ENCODE measurements around the gene SNX27.
"Not testable (repeated sequence)": the region's sequence is repeated elsewhere in the genome, so short reads cannot be mapped to it uniquely, and the experiment has no call there.

The SNX27 gene

DNA sequence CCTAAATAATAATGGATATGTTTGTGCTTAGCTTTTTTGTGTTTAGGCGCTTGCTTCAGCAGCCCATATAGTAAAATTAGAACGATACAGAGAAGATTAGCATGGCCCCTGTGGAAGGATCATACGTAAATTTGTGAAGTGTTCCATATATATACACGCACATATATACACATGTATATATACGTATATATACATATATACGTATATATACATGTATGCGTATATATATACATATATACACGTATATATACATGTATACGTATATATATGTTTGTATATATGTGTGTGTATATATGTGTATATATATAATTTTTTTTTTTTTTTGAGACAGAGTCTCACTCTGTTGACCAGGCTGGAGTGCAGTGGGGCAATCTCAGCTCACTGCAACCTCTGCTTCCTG, 17.4 kb downstream of the SNX27 start:
- POLR2A ChIA-PET (ENCODE audit: low non-redundant PET): no interaction called here
- H3K27ac ChIP-seq: no peak overlapping the region
- no peak for TF ChIP-seq CTCF (conservative IDR thresholded peaks at IDR 0.05; ENCODE audit: low read depth)
- DNase-seq (ENCODE audit: low spot score): no peak
- CTCF ChIA-PET: no interaction called here

DNA sequence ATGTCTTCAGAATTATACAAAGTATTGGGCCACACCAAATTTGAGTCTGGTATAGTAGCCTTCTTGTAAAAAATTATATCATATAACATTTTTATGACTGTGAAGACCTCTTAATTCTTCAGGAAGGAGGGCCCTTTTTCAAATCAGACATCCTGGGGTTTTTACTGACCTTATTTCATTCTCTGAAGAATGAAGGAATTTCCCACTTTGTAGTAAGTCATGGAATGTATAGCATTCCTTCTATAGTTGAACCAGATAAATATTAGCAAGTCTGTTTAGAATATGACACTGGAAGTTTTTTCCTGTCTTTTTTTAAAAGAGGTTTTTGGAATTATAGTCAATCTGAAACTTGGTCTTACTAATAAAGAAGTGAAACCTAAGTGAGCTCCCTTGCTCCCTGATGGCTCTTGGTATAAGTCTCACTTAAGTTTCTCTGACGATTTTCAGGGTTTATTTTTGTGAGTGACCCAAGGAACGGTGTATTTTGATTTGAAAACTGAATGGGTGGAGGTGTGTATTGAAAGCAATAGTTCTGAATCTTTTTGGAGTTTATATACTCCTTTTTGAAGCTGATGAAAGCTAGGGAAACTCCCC, 23.7 kb downstream of the SNX27 start:
- POLR2A ChIA-PET (ENCODE audit: low non-redundant PET): no interaction called here
- CTCF ChIA-PET: interaction anchor here (0.6 to 0.8 kb wide), 2 partner anchors 20 to 209 kb away, joined by 3 read pairs; no protein-coding TSS in a partner anchor
- no peak for DNase-seq (ENCODE audit: low spot score)
- no peak for TF ChIP-seq CTCF (conservative IDR thresholded peaks at IDR 0.05; ENCODE audit: low read depth)
- H3K27ac ChIP-seq: no peak overlapping the region

GRCh38 chr1:151638074-151638775, 26.4 kb downstream of the SNX27 start:
- no peak for DNase-seq (ENCODE audit: low spot score)
- H3K27ac ChIP-seq: no peak overlapping the region
- CTCF ChIA-PET: no interaction called here
- no peak for TF ChIP-seq CTCF (conservative IDR thresholded peaks at IDR 0.05; ENCODE audit: low read depth)
- POLR2A ChIA-PET (ENCODE audit: low non-redundant PET): no interaction called here

GRCh38 chr1:151638812-151639211, 27.0 kb downstream of the SNX27 start:
- POLR2A ChIA-PET (ENCODE audit: low non-redundant PET): no interaction called here
- H3K27ac ChIP-seq: no peak overlapping the region
- TF ChIP-seq CTCF (conservative IDR thresholded peaks at IDR 0.05; ENCODE audit: low read depth): no peak
- DNase-seq (ENCODE audit: low spot score): no peak
- CTCF ChIA-PET: interaction anchor here (0.6 kb wide), 1 partner anchor 23 kb away, joined by 4 read pairs; no protein-coding TSS in a partner anchor

DNA sequence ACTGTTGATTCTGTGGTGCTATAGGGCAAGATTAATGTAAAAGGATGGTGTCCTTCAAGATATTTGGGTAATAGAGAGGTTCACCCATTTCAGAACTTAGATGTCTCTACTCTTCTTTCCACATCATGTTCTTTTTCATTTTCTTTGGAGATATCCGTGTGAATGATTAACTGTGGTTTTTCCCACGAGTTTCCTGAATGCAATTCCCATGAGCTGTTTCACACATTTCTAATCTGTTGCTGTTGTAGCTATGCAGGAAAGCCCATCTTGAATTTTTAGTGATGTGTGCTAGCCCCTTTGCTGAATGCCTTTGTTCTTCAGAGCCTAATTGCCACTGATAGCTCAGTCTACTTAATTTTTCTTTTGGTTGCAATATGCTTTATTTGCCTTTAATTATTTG, 27.6 kb downstream of the SNX27 start:
- TF ChIP-seq CTCF (conservative IDR thresholded peaks at IDR 0.05; ENCODE audit: low read depth): no peak
- no peak overlapping the region for H3K27ac ChIP-seq
- CTCF ChIA-PET: interaction anchor here (0.6 kb wide), 1 partner anchor 218 kb away, joined by 3 read pairs; no protein-coding TSS in a partner anchor
- POLR2A ChIA-PET (ENCODE audit: low non-redundant PET): no interaction called here
- DNase-seq (ENCODE audit: low spot score): no peak

GRCh38 chr1:151641229-151641628, 29.4 kb downstream of the SNX27 start:
- no peak for TF ChIP-seq CTCF (conservative IDR thresholded peaks at IDR 0.05; ENCODE audit: low read depth)
- DNase-seq (ENCODE audit: low spot score): no peak
- no peak overlapping the region for H3K27ac ChIP-seq
- ChIA-PET CTCF (no interaction called here), POLR2A (ENCODE audit: low non-redundant PET) (no interaction called here)

- peak overlapping the region; percentile 34; the same call in 1 of the 2 replicates for H3K27ac ChIP-seq
- DNase-seq (ENCODE audit: low spot score); POLR2A ChIA-PET (ENCODE audit: low non-redundant PET); CTCF ChIA-PET: not testable (repeated sequence)
Measured at GRCh38 chr1:151643085-151643484, 31.2 kb downstream of the SNX27 start.

Data from RWPE1 (cell line).